GM21381 (cell line): ENCODE results near the gene AGTPBP1.
"Not testable (repeated sequence)": the region's sequence is repeated elsewhere in the genome, so short reads cannot be mapped to it uniquely, and the experiment has no call there.

Experiments
- ATAC-seq: cut with Tn5 transposase; IDR thresholded peaks from one replicate; pipeline ENCODE4 v1.9.1; 2021; ENCODE audit warnings: mild to moderate bottlenecking, moderate library complexity; ENCODE audit not compliant: unreplicated experiment

AGTPBP1 gene

GRCh38 chr9:85723215-85723614 lies 18.5 kb downstream of the AGTPBP1 start:
- ATAC-seq = no peak

- not testable (repeated sequence) for ATAC-seq
Observed at GRCh38 chr9:85719411-85719810, 22.3 kb downstream of the AGTPBP1 start.

- not testable (repeated sequence) for ATAC-seq
Observed at GRCh38 chr9:85717818-85718217, 23.9 kb downstream of the AGTPBP1 start.

GRCh38 chr9:85717220-85717619 lies 24.5 kb downstream of the AGTPBP1 start:
- no peak for ATAC-seq

- peak; percentile 66 for ATAC-seq
Observed at GRCh38 chr9:85716031-85716877, 25.5 kb downstream of the AGTPBP1 start.

- peak; percentile 75 for ATAC-seq
Observed at GRCh38 chr9:85715587-85715986, 26.2 kb downstream of the AGTPBP1 start.

- no peak for ATAC-seq
Observed at GRCh38 chr9:85713897-85714296, 27.9 kb downstream of the AGTPBP1 start.

GRCh38 chr9:85704744-85705143 lies 37.0 kb downstream of the AGTPBP1 start:
- ATAC-seq = no peak

- no peak for ATAC-seq
Observed at GRCh38 chr9:85703398-85703797, 38.4 kb downstream of the AGTPBP1 start.

GRCh38 chr9:85702726-85703289 lies 38.9 kb downstream of the AGTPBP1 start:
- ATAC-seq = no peak

GRCh38 chr9:85702191-85702590 lies 39.6 kb downstream of the AGTPBP1 start:
- ATAC-seq = no peak

GRCh38 chr9:85700330-85700729 lies 41.4 kb downstream of the AGTPBP1 start:
- no peak for ATAC-seq

- ATAC-seq = no peak
Observed at GRCh38 chr9:85688361-85688760, 53.4 kb downstream of the AGTPBP1 start.

GRCh38 chr9:85685081-85685480 lies 56.7 kb downstream of the AGTPBP1 start:
- no peak for ATAC-seq

GRCh38 chr9:85676790-85677189 lies 65.0 kb downstream of the AGTPBP1 start:
- no peak for ATAC-seq

- no peak for ATAC-seq
Observed at GRCh38 chr9:85667374-85667773, 74.4 kb downstream of the AGTPBP1 start.

- no peak for ATAC-seq
Observed at GRCh38 chr9:85666086-85666485, 75.7 kb downstream of the AGTPBP1 start.

GRCh38 chr9:85662573-85662972 lies 79.2 kb downstream of the AGTPBP1 start:
- ATAC-seq = no peak

GRCh38 chr9:85658716-85659115 lies 83.0 kb downstream of the AGTPBP1 start:
- ATAC-seq = no peak

GRCh38 chr9:85653153-85653552 lies 88.6 kb downstream of the AGTPBP1 start:
- no peak for ATAC-seq

GRCh38 chr9:85647571-85647970 lies 94.2 kb downstream of the AGTPBP1 start:
- peak; percentile 80 for ATAC-seq

GRCh38 chr9:85645909-85646627 lies 95.7 kb downstream of the AGTPBP1 start:
- ATAC-seq = no peak
